Large intestine (tissue), 3 donors: Measurements from ENCODE around the gene TMEM212. TPM values are rescaled to one million over a fixed set of nuclear protein-coding genes. Genes with fewer than 3 reads are reported as not detected.

ENCODE experiments used
- DNase-seq, 2 donors: peaks; one replicate each; pipeline versions ENCODE4 v3.0.0 to v3.0.0-alpha.2; 2013
- H3K27ac ChIP-seq: one replicate; pipeline ENCODE4 v1.5.1; 2013; ENCODE audit warnings: low read length
- H3K27me3 ChIP-seq: 2 replicates; pipeline ENCODE4 v1.6.1; 2013; ENCODE audit warnings: low read length; ENCODE audit not compliant: control insufficient read depth, insufficient read depth
- H3K36me3 ChIP-seq: 2 replicates; pipeline ENCODE4 v1.6.1; 2013; ENCODE audit warnings: low read length; ENCODE audit not compliant: control insufficient read depth, insufficient read depth
- H3K4me1 ChIP-seq: one replicate; pipeline ENCODE4 v1.6.1; 2013; ENCODE audit warnings: low read length; ENCODE audit not compliant: control insufficient read depth, insufficient read depth
- H3K4me3 ChIP-seq: one replicate; pipeline ENCODE4 v1.5.1; 2013; ENCODE audit warnings: low read length
- H3K9me3 ChIP-seq: one replicate; pipeline ENCODE4 v1.6.1; 2013; ENCODE audit warnings: mild to moderate bottlenecking, low read depth, low read length, moderate library complexity; ENCODE audit not compliant: control insufficient read depth
- WGBS: methylation state at CpG from one replicate; pipeline ENCODE4 v1.1.5; 2013; ENCODE audit warnings: low lambda C conversion rate; ENCODE audit not compliant: insufficient coverage; 5-methylcytosine and 5-hydroxymethylcytosine counted together
- polyA plus RNA-seq: library from polyadenylated mRNA; unstranded; fragments of 120-200 nt; gene quantifications from one replicate; pipeline ENCODE4 v1.2.1, GENCODE V29; 2013

Gene TMEM212
- polyA plus RNA-seq, 1 donor: not detected

DNA sequence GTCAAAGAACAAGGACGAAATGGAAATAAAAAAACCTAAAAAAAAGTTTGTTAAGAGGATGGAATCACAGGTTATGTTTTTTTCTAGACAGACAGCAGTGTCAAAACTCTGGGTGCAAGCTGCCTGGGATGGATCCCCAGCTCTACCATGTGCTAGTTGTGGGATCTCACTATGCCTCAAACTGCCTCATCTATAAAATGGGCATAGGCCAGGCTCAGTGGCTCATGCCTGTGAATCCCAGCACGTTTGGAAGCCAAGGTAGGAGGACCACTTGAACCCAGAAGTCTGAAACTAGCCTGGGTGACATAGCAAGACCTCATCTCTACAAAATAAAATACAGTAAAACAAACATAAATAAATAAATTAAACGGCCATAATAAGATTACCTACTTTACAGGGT is 37.5 kb upstream of the TMEM212 start:
- no peak for DNase-seq
- WGBS: 67% methylated on average over 2 of the region's 3 CpGs
- Histone ChIP-seq H3K4me1 (no peaks in the 10 kb centered on the region), H3K9me3 (peaks cover 5% of the 10 kb centered on the region), H3K4me3 (no peak overlapping the region), H3K27me3 (no peaks in the 10 kb centered on the region), H3K27ac (no peak overlapping the region), H3K36me3 (no peaks in the 10 kb centered on the region)

- 80% methylated on average over 1 of the region's 5 CpGs for WGBS
- H3K4me3 ChIP-seq: no peak overlapping the region
- peaks cover 7% of the 10 kb centered on the region for H3K4me1 ChIP-seq
- no peaks in the 10 kb centered on the region for H3K27me3 ChIP-seq
- no peak overlapping the region for H3K27ac ChIP-seq
- no peaks in the 10 kb centered on the region for H3K36me3 ChIP-seq
- DNase-seq: peak in 1 of 2 donors; percentile 48
- H3K9me3 ChIP-seq: peaks cover 5% of the 10 kb centered on the region
Observed at GRCh38 chr3:171806200-171807128, 36.7 kb upstream of the TMEM212 start.

- Histone ChIP-seq H3K9me3 (peaks cover 5% of the 10 kb centered on the region), H3K36me3 (no peaks in the 10 kb centered on the region), H3K27me3 (no peaks in the 10 kb centered on the region), H3K4me3 (no peak overlapping the region), H3K27ac (no peak overlapping the region), H3K4me1 (peaks cover 7% of the 10 kb centered on the region)
- no peak for DNase-seq
- 100% methylated on average over 2 of the region's 7 CpGs for WGBS
Observed at GRCh38 chr3:171807129-171807675, 35.9 kb upstream of the TMEM212 start.

GRCh38 chr3:171807806-171808205 is 35.3 kb upstream of the TMEM212 start:
- Histone ChIP-seq H3K27me3 (no peaks in the 10 kb centered on the region), H3K4me3 (no peak overlapping the region), H3K27ac (no peak overlapping the region), H3K4me1 (peaks cover 7% of the 10 kb centered on the region), H3K9me3 (peaks cover 5% of the 10 kb centered on the region), H3K36me3 (no peaks in the 10 kb centered on the region)
- DNase-seq: no peak
- WGBS: 91% methylated on average over 4 of the region's 6 CpGs

DNA sequence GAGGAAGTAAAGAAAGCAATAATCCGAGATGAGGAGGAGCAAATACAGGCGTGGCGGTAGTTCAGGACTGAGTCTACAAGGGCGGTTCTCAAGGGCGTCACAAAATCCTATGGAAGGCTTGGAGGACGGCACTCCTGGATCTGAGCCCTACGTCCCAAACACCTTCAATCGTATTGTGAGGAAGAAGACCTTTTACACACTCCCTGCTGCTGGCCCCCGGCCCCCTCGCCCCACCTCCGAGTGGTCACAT is 33.6 kb upstream of the TMEM212 start:
- H3K4me1 ChIP-seq: peaks cover 7% of the 10 kb centered on the region
- H3K27me3 ChIP-seq: no peaks in the 10 kb centered on the region
- peak overlapping the region; percentile 94 for H3K27ac ChIP-seq
- H3K4me3 ChIP-seq: peak overlapping the region; percentile 89
- WGBS: no CpG with 5 or more reads among the region's 11 CpGs
- peak in 1 of 2 donors; percentile 81 for DNase-seq
- H3K36me3 ChIP-seq: no peaks in the 10 kb centered on the region
- H3K9me3 ChIP-seq: peaks cover 5% of the 10 kb centered on the region

- WGBS: no CpG with 5 or more reads among the region's 78 CpGs
- H3K9me3 ChIP-seq: peaks cover 5% of the 10 kb centered on the region
- no peaks in the 10 kb centered on the region for H3K36me3 ChIP-seq
- H3K4me1 ChIP-seq: peaks cover 7% of the 10 kb centered on the region
- peak; percentile 79 to 92 for DNase-seq
- H3K27ac ChIP-seq: peak within 1 kb of the TSS; percentile 94
- no peaks in the 10 kb centered on the region for H3K27me3 ChIP-seq
- peak within 1 kb of the TSS; percentile 89 for H3K4me3 ChIP-seq
Observed at GRCh38 chr3:171809861-171810628, 33.1 kb upstream of the TMEM212 start, which contains the start of gene PLD1. Gene PLD1 (minus strand): TSS chr3:171810483. CDS start chr3:171738051, 72,432 bp downstream.

DNA sequence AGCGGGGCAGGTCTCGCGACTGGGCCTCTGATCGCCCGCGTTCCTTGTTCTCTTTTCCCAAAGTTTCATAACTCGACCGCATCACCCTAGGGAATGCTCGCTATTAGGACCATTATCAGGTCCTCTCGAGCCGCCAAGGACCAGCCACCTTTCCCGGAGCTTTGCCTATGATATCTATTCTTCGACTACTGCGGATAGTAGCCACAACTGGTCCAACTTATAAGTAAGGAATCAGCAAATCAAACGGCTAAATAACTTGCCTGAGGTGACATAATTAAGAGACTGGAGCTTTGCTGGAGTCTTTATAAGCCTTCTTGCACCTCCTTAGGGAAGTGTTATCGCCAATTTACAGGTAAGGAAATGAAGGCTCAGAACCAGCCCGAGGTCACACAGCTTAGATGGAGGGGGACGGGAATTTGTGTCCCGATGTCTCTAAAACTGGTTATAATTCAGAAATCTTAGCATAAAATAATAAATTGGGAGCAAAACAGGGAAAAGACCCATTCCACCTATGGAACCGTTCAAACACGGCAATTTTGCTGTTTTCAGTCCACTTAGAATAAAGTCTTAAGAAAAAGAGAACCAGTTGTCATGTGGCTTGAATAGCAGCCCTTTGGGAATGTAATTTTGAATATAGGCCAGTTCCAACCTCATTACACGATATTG is 32.4 kb upstream of the TMEM212 start:
- WGBS: 59% methylated on average over 3 of the region's 22 CpGs
- DNase-seq: no peak
- peaks cover 7% of the 10 kb centered on the region for H3K4me1 ChIP-seq

DNA sequence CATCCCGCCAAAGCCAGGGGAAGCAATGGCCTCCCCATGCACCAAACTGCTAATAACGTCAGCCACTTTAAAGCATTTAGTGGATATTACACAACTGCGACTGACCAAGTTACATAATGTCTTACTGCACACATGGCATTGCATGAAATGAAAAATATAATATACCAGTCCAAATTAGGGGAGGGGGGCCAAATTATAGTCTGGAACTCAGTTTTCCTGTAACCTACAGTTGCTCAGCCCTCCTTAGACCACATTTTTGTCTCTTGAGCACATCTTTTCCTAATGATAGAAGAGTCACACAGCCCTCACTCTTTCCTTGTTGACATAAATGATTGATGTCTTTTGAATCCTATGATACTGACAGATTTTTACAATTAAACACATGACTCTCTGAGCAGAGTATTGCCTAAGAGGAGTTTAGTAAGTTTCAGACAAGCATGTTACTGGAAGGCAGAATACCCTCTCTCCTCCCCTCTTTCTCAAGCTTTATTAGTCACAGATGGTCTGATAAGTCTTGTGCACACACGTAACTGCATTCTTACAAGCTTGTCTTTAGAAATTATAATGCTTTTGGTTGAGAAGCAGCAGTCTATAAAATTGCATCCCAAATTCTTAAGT is 31.7 kb upstream of the TMEM212 start:
- Histone ChIP-seq H3K27ac (no peak overlapping the region), H3K27me3 (no peaks in the 10 kb centered on the region), H3K36me3 (no peaks in the 10 kb centered on the region), H3K9me3 (peaks cover 5% of the 10 kb centered on the region), H3K4me1 (peaks cover 7% of the 10 kb centered on the region), H3K4me3 (no peak overlapping the region)
- no CpG with 5 or more reads among the region's 4 CpGs for WGBS
- peak in 1 of 2 donors; percentile 50 for DNase-seq

More for the DNA sequence above, 32.4 kb upstream of the TMEM212 start:
- Histone ChIP-seq H3K9me3 (peaks cover 5% of the 10 kb centered on the region), H3K4me3 (peak overlapping the region; percentile 89), H3K27ac (peak overlapping the region; percentile 94), H3K36me3 (no peaks in the 10 kb centered on the region), H3K27me3 (no peaks in the 10 kb centered on the region)

DNA sequence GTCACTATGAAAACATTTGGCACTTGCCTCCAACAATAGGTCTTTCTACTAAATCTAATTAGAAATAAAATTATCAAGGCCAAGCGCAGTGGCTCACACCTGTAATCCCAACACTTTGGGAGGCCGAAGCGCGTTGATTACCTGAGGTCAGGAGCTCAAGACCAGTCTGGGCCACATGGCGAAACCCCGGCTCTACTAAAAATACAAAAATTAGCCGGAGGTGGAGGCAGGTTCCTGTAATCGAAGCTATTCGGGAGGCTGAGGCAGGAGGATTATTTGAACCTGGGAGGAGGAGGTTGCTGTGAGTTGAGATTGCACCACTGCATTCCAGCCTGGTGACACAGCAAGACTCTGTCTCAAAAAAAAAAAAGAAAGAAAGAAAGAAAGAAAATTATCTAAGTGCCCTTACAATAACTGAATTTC is 31.2 kb upstream of the TMEM212 start:
- DNase-seq: no peak
- no peaks in the 10 kb centered on the region for H3K36me3 ChIP-seq
- no CpG with 5 or more reads among the region's 9 CpGs for WGBS
- H3K27ac ChIP-seq: no peak overlapping the region
- peaks cover 5% of the 10 kb centered on the region for H3K9me3 ChIP-seq
- no peaks in the 10 kb centered on the region for H3K27me3 ChIP-seq
- H3K4me3 ChIP-seq: no peak overlapping the region
- H3K4me1 ChIP-seq: peaks cover 7% of the 10 kb centered on the region
